Uterus (tissue), 4 donors: Measurements from ENCODE around the gene DBP. TPM values are rescaled to one million over a fixed set of nuclear protein-coding genes. Genes with fewer than 3 reads are reported as not detected.

Experiments used
- DNase-seq, 2 donors: peaks; one replicate each; pipeline ENCODE4 v3.0.0-alpha.2; 2019 to 2020
- H3K27ac ChIP-seq, 2 donors: fragments of 200-600 bp; sonication (generic); 1 replicate in 1 of 2; 2 replicates in 1 of 2; pipeline ENCODE4 v1.5.1; 2016 to 2018
- H3K27me3 ChIP-seq, 2 donors: fragments of 200-600 bp; sonication (generic); one replicate each; pipeline ENCODE4 v1.5.1; 2018 to 2019; ENCODE audit warnings: control low read depth in 1 of 2
- H3K36me3 ChIP-seq, 2 donors: fragments of 200-600 bp; sonication (generic); one replicate each; pipeline ENCODE4 v1.5.1; 2019; ENCODE audit warnings: control low read depth in 1 of 2
- H3K4me1 ChIP-seq, 2 donors: fragments of 200-600 bp; sonication (generic); one replicate each; pipeline ENCODE4 v1.5.1; 2018 to 2019; ENCODE audit warnings: control low read depth in 1 of 2
- H3K4me3 ChIP-seq, 2 donors: fragments of 200-600 bp; sonication (generic); 1 replicate in 1 of 2; 2 replicates in 1 of 2; pipeline ENCODE4 v1.5.1; 2018 to 2019; ENCODE audit warnings: mild to moderate bottlenecking in 1 of 2
- H3K9me3 ChIP-seq, 2 donors: fragments of 200-600 bp; sonication (generic); one replicate each; pipeline ENCODE4 v1.5.1; 2019; ENCODE audit warnings: control low read depth in 1 of 2
- POLR2A ChIP-seq, 2 donors: fragments of 450-650 bp; IDR thresholded peaks; one replicate each; pipeline ENCODE4 v1.6.1; 2016; ENCODE audit warnings: antibody characterized with exemption in 2 of 2, mild to moderate bottlenecking in 1 of 2, moderate library complexity in 1 of 2
- intact Hi-C: fragments of 100-400 bp; cut with DNase I; formaldehyde crosslinking; loops from one replicate; pipeline ENCODE4 v1.15.1; 2023; ENCODE audit warnings: low total_unique reads
- total RNA-seq, 4 donors: library from RNA; depleted of rRNA in 3 of 4; stranded (reverse); fragments of >200 nt in 3 of 4; gene quantifications; one replicate each; pipeline versions ENCODE4 v1.1.0 to v1.2.4, GENCODE V29; 2014 to 2023
- TF ChIP-seq, protein P1 (sequence below), 4 experiments: fragments of 200-600 bp in 2 of 4; fragments of 450-650 bp in 2 of 4; sonication (generic) in 2 of 4; IDR thresholded peaks; one replicate each; pipeline ENCODE4 v1.5.1; 2016 to 2019; ENCODE audit warnings: antibody characterized with exemption in 4 of 4, mild to moderate bottlenecking in 2 of 4, moderate library complexity in 1 of 4
- donor health status: DM: yes; HTN: yes; CAD: no.

The DBP gene
- total RNA-seq, 4 donors from 2014 or later, result 3.1 to 29.8 (median 11.3) TPM; not detected in 1

DNA sequence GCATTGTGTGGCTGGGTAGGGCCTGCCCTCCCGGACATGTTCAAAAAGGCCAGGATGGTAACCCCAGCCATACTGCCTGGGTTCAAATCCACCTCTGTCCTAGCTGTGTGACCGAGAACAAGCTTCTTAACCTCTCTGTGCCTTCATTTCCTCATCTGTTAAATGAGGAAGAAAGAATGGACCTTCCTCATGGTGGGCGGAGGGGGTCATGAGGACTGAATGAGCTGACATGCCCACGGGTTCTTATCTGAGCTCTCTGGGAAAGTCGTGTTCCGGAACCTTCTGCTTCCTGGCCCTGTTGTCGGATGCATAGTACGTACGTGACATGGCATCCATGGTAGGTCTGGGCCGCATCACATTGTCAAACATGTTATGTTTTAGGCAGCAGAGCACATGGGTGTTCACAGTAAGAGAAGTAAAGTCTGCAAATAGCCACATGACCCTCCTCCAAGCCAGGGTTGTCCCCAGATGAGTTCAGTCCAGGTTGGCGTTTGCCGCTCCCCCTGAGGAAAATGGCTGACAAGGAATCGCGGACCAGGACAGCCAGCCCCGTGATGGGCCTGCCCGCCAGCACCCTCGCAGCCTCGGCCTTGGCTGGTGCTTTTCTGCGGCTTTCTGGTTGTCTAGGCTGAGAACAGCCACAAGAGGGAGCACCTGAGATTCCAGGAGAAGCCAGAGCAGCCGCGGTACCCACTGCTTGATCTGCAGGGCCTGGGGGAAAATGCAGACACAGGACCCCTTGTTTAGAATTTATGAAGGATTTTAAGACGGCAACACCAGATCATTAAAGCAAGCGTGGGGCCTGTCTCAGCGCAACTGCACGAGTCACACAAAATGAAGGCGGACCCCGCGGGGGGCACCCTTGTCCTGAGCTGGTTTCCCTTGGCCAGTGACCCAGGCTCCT lies 38.0 kb upstream of the DBP start:
- no peaks in the 10 kb centered on the region for H3K27me3 ChIP-seq
- no peak for TF ChIP-seq POLR2A (IDR thresholded peaks at IDR 0.05)
- TF ChIP-seq, protein P1, sequence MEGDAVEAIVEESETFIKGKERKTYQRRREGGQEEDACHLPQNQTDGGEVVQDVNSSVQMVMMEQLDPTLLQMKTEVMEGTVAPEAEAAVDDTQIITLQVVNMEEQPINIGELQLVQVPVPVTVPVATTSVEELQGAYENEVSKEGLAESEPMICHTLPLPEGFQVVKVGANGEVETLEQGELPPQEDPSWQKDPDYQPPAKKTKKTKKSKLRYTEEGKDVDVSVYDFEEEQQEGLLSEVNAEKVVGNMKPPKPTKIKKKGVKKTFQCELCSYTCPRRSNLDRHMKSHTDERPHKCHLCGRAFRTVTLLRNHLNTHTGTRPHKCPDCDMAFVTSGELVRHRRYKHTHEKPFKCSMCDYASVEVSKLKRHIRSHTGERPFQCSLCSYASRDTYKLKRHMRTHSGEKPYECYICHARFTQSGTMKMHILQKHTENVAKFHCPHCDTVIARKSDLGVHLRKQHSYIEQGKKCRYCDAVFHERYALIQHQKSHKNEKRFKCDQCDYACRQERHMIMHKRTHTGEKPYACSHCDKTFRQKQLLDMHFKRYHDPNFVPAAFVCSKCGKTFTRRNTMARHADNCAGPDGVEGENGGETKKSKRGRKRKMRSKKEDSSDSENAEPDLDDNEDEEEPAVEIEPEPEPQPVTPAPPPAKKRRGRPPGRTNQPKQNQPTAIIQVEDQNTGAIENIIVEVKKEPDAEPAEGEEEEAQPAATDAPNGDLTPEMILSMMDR (IDR thresholded peaks at IDR 0.05), result peak; percentile 79 to 92 (median 90)
- H3K4me3 ChIP-seq, result no peak overlapping the region
- peak; percentile 83 to 87 for DNase-seq
- no peaks in the 10 kb centered on the region for H3K36me3 ChIP-seq
- intact Hi-C loops, result no loop called here
- H3K27ac ChIP-seq, result peak overlapping the region in 1 of 2 donors; percentile 17
- H3K9me3 ChIP-seq, result no peaks in the 10 kb centered on the region
- H3K4me1 ChIP-seq, result no peaks in the 10 kb centered on the region

- no peak for DNase-seq
- Histone ChIP-seq H3K27me3 (no peaks in the 10 kb centered on the region), H3K4me3 (no peak overlapping the region), H3K4me1 (no peaks in the 10 kb centered on the region), H3K36me3 (no peaks in the 10 kb centered on the region), H3K9me3 (no peaks in the 10 kb centered on the region), H3K27ac (no peak overlapping the region)
- TF ChIP-seq, protein P1 (IDR thresholded peaks at IDR 0.05), result no peak
- TF ChIP-seq POLR2A (IDR thresholded peaks at IDR 0.05), result no peak
- intact Hi-C loops, result no loop called here
These were observed 37.1 kb upstream of the DBP start for GRCh38 chr19:48674216-48674809.

GRCh38 chr19:48673436-48674100 lies 36.4 kb upstream of the DBP start:
- no peaks in the 10 kb centered on the region for H3K36me3 ChIP-seq
- intact Hi-C loops, result no loop called here
- DNase-seq, result no peak
- no peak overlapping the region for H3K4me3 ChIP-seq
- no peak overlapping the region for H3K27ac ChIP-seq
- no peaks in the 10 kb centered on the region for H3K9me3 ChIP-seq
- H3K4me1 ChIP-seq, result no peaks in the 10 kb centered on the region
- no peak for TF ChIP-seq POLR2A (IDR thresholded peaks at IDR 0.05)
- TF ChIP-seq, protein P1 (IDR thresholded peaks at IDR 0.05), result no peak
- no peaks in the 10 kb centered on the region for H3K27me3 ChIP-seq

GRCh38 chr19:48672994-48673393 lies 35.8 kb upstream of the DBP start, which contains the start of gene NTN5:
Gene NTN5 (minus strand): TSS chr19:48673017. CDS start chr19:48670986, 2,031 bp downstream.
- Histone ChIP-seq H3K27ac (no peak within 1 kb of the TSS), H3K27me3 (no peaks in the 10 kb centered on the region), H3K4me1 (no peaks in the 10 kb centered on the region), H3K36me3 (no peaks in the 10 kb centered on the region), H3K9me3 (no peaks in the 10 kb centered on the region), H3K4me3 (no peak within 1 kb of the TSS)
- no peak for DNase-seq
- no peak for TF ChIP-seq POLR2A (IDR thresholded peaks at IDR 0.05)
- TF ChIP-seq, protein P1 (IDR thresholded peaks at IDR 0.05), result no peak
- intact Hi-C loops, result no loop called here
